ENCODE measurements around the gene SWI5. TPM values are rescaled to one million over a fixed set of nuclear protein-coding genes. Genes with fewer than 3 reads are reported as not detected.
A peak's percentile ranks its signal among the peaks of the same experiment; 100 is the strongest.

SWI5 gene
- total RNA-seq, 2 experiments from 2014 or later: 16.8 to 22.7 TPM

DNA sequence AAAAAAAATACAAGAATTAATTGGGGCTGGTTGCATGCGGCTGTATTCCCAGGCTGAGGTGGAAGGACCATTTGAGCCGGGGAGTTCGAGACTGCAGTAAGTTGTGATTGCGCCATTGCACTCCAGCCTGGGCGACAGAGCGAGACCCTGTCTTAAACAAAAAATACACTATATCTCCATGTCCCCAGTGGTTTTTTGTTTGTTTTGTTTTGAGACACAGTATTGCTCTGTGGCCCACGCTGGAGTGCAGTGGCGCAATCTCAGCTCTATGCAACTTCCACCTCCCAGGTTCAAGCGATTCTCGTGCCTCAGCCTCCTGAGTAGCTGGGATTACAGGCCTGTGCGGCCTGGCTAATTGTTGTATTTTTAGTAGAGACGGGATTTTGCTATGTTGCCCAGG, 47.7 kb downstream of the SWI5 start:
- peaks cover 22% of the 10 kb centered on the region for H3K4me1 ChIP-seq (ENCODE audit: insufficient read depth, low read length, poor library complexity, severe bottlenecking)
- H3K9me3 ChIP-seq (ENCODE audit: low read length): no peaks in the 10 kb centered on the region
- POLR2A ChIA-PET: no interaction called here
- peak overlapping the region; percentile 77 for H3K27ac ChIP-seq (ENCODE audit: low read depth, low read length, poor library complexity, severe bottlenecking)
- peaks cover 39% of the 10 kb centered on the region for H3K79me2 ChIP-seq (ENCODE audit: insufficient read depth, low read depth, low read length)
- peaks cover 47% of the 10 kb centered on the region for H3K36me3 ChIP-seq (ENCODE audit: insufficient read depth, low read length)
- BruUV-seq (replicated peaks): no TSS peak
- H3K4me2 ChIP-seq (ENCODE audit: low read length): peak overlapping the region; percentile 86
- peak overlapping the region; percentile 81 for H3K4me3 ChIP-seq (ENCODE audit: low read depth, low read length, poor library complexity, severe bottlenecking)
- no peak for DNase-seq (ENCODE audit: low spot score)
- CTCF ChIA-PET (ENCODE audit: unreplicated experiment): no interaction called here
- no peak for TF ChIP-seq EZH2phosphoT487 (IDR thresholded peaks at IDR 0.05; ENCODE audit: borderline replicate concordance, low read depth, low read length)
- TF ChIP-seq, protein P1, sequence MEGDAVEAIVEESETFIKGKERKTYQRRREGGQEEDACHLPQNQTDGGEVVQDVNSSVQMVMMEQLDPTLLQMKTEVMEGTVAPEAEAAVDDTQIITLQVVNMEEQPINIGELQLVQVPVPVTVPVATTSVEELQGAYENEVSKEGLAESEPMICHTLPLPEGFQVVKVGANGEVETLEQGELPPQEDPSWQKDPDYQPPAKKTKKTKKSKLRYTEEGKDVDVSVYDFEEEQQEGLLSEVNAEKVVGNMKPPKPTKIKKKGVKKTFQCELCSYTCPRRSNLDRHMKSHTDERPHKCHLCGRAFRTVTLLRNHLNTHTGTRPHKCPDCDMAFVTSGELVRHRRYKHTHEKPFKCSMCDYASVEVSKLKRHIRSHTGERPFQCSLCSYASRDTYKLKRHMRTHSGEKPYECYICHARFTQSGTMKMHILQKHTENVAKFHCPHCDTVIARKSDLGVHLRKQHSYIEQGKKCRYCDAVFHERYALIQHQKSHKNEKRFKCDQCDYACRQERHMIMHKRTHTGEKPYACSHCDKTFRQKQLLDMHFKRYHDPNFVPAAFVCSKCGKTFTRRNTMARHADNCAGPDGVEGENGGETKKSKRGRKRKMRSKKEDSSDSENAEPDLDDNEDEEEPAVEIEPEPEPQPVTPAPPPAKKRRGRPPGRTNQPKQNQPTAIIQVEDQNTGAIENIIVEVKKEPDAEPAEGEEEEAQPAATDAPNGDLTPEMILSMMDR (conservative IDR thresholded peaks at IDR 0.05; ENCODE audit: low read length): no peak
- H4K20me1 ChIP-seq (ENCODE audit: insufficient read depth, low read length): peaks cover 4% of the 10 kb centered on the region; the same call in 1 of the 2 replicates
- intact Hi-C loops (cut with micrococcal nuclease; ENCODE audit: unreplicated experiment): loop anchor here (5.0 kb wide), 1 partner anchor 46 kb away; the partner anchor contains the start of genes GOLGA2 and SWI5
- no peaks in the 10 kb centered on the region for H3K9me2 ChIP-seq (ENCODE audit: insufficient read depth, low read length)
- H2AFZ ChIP-seq (ENCODE audit: low read length): no peak overlapping the region

DNA sequence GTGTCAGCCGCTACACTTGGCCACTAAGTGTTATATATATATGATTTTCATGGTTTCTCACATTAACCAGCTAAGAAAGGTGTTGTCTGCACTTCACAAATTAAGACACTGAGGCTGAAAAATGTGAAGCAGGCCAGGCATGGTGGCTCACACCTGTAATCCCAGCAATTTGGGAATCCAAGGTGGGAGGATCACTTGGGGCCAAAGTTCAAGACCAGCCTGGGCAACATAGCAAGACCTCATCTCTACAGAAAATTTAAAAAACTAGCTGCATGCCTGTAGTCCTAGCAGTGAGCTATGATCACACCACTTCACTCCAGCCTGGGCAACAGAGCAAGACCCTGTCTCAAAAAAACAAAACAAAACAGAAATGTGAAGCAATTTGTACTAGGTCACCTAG, 48.3 kb downstream of the SWI5 start:
- peaks cover 22% of the 10 kb centered on the region for H3K4me1 ChIP-seq (ENCODE audit: insufficient read depth, low read length, poor library complexity, severe bottlenecking)
- peak overlapping the region; percentile 86 for H3K4me2 ChIP-seq (ENCODE audit: low read length)
- no peaks in the 10 kb centered on the region for H3K9me3 ChIP-seq (ENCODE audit: low read length)
- H3K27ac ChIP-seq (ENCODE audit: low read depth, low read length, poor library complexity, severe bottlenecking): no peak overlapping the region
- peaks cover 39% of the 10 kb centered on the region for H3K79me2 ChIP-seq (ENCODE audit: insufficient read depth, low read depth, low read length)
- DNase-seq (ENCODE audit: low spot score): no peak
- intact Hi-C loops (cut with micrococcal nuclease; ENCODE audit: unreplicated experiment): loop anchor here (5.0 kb wide), 1 partner anchor 47 kb away; the partner anchor contains the start of genes GOLGA2 and SWI5
- H3K36me3 ChIP-seq (ENCODE audit: insufficient read depth, low read length): peaks cover 47% of the 10 kb centered on the region
- no peak overlapping the region for H2AFZ ChIP-seq (ENCODE audit: low read length)
- no TSS peak for BruUV-seq (replicated peaks)
- no peaks in the 10 kb centered on the region for H3K9me2 ChIP-seq (ENCODE audit: insufficient read depth, low read length)
- TF ChIP-seq EZH2phosphoT487 (IDR thresholded peaks at IDR 0.05; ENCODE audit: borderline replicate concordance, low read depth, low read length): no peak
- TF ChIP-seq, protein P1 (conservative IDR thresholded peaks at IDR 0.05; ENCODE audit: low read length): no peak
- CTCF ChIA-PET (ENCODE audit: unreplicated experiment): no interaction called here
- peak overlapping the region; percentile 81 for H3K4me3 ChIP-seq (ENCODE audit: low read depth, low read length, poor library complexity, severe bottlenecking)
- POLR2A ChIA-PET: interaction anchor here (1.0 kb wide), 1 partner anchor 12 kb away, joined by 8 read pairs; no protein-coding TSS in a partner anchor
- H4K20me1 ChIP-seq (ENCODE audit: insufficient read depth, low read length): peaks cover 4% of the 10 kb centered on the region; the same call in 1 of the 2 replicates

DNA sequence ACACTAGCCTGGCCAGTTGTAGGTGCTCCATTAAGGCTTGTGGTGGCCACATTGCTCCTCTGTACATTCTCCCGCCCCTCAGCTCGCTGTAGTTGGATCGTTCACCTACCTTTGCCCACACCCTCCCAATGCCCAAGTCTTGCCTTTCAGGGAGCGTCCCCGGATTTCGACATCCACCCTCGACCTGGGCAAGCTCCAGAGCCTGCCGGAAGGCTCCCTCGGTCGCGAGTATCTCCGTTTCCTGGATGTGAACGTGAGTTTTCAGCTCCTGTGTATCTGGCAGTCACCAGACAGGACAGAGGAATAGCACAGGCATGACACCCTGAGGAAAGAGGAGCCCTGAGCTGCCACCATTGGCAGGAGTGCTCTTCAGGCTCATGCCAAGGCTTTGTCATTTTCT, 49.6 kb downstream of the SWI5 start:
- Histone ChIP-seq H3K9me3 (ENCODE audit: low read length) (no peaks in the 10 kb centered on the region), H3K79me2 (ENCODE audit: insufficient read depth, low read depth, low read length) (peaks cover 39% of the 10 kb centered on the region), H4K20me1 (ENCODE audit: insufficient read depth, low read length) (peaks cover 4% of the 10 kb centered on the region; the same call in 1 of the 2 replicates), H2AFZ (ENCODE audit: low read length) (no peak overlapping the region), H3K36me3 (ENCODE audit: insufficient read depth, low read length) (peaks cover 40% of the 10 kb centered on the region), H3K9me2 (ENCODE audit: insufficient read depth, low read length) (no peaks in the 10 kb centered on the region), H3K27ac (ENCODE audit: low read depth, low read length, poor library complexity, severe bottlenecking) (no peak overlapping the region), H3K4me3 (ENCODE audit: low read depth, low read length, poor library complexity, severe bottlenecking) (no peak overlapping the region), H3K4me1 (ENCODE audit: insufficient read depth, low read length, poor library complexity, severe bottlenecking) (peaks cover 22% of the 10 kb centered on the region), H3K4me2 (ENCODE audit: low read length) (no peak overlapping the region)
- ChIA-PET POLR2A (no interaction called here), CTCF (ENCODE audit: unreplicated experiment) (no interaction called here)
- no peak for DNase-seq (ENCODE audit: low spot score)
- intact Hi-C loops (cut with micrococcal nuclease; ENCODE audit: unreplicated experiment): no loop called here
- no TSS peak for BruUV-seq (replicated peaks)
- TF ChIP-seq, protein P1 (conservative IDR thresholded peaks at IDR 0.05; ENCODE audit: low read length): no peak
- TF ChIP-seq EZH2phosphoT487 (IDR thresholded peaks at IDR 0.05; ENCODE audit: borderline replicate concordance, low read depth, low read length): no peak
